GM12891 (cell line): Measurements from ENCODE around the gene NCS1.

Experiments
- DNase-seq: peaks from one replicate; pipeline ENCODE4 v3.0.0; 2011; ENCODE audit warnings: low spot score; ENCODE audit not compliant: insufficient read length
- FAIRE-seq: peaks from 2 replicates; lab custom pipeline; 2011; peaks lifted over from hg19 to GRCh38; lab: Jason Lieb, UNC
- PAX5 ChIP-seq: IDR thresholded peaks from 2 replicates; pipeline ENCODE4 v1.6.1; 2011; ENCODE audit warnings: low read length, moderate library complexity, mild to moderate bottlenecking; ENCODE audit not compliant: insufficient read depth, severe bottlenecking
- POLR2A ChIP-seq: IDR thresholded peaks from 2 replicates; pipeline ENCODE4 v1.6.1; 2011; ENCODE audit warnings: low read depth, low read length, control low read depth
- POLR2AphosphoS5 ChIP-seq: IDR thresholded peaks from 2 replicates; pipeline ENCODE4 v1.6.1; 2011; ENCODE audit warnings: low read depth, low read length, control low read depth
- POU2F2 ChIP-seq: IDR thresholded peaks from 2 replicates; pipeline ENCODE4 v1.6.1; 2011; ENCODE audit warnings: low read depth, mild to moderate bottlenecking, control low read depth, low read length, moderate library complexity
- SPI1 ChIP-seq: IDR thresholded peaks from 2 replicates; pipeline ENCODE4 v1.6.1; 2011; ENCODE audit warnings: low read depth, low read length, control low read depth
- TAF1 ChIP-seq: IDR thresholded peaks from 2 replicates; pipeline ENCODE4 v1.6.1; 2011; ENCODE audit warnings: low read depth, low read length, control low read depth

Gene NCS1

DNA sequence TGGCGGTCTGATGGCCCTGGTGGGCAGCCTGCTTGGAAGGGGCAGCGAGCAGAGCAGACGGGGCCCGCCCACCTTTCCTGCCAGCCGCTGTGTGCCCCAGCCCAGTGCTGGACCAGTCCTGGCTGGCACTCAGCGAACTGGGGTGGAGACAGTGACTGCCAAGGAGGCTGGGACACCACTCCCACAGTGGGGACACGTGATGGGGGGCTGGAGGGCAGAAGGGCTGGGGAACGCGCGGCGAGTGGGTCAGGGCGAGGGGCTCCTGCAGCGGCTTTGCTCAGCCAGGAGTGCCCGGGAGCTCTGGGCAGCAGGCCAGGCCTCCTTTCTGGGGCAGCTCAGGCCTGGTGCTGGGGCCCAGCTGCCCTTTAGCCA lies 19.5 kb downstream of the NCS1 start:
- no peak for TF ChIP-seq POLR2AphosphoS5
- no peak for TF ChIP-seq SPI1
- FAIRE-seq = no peak
- no peak for DNase-seq

DNA sequence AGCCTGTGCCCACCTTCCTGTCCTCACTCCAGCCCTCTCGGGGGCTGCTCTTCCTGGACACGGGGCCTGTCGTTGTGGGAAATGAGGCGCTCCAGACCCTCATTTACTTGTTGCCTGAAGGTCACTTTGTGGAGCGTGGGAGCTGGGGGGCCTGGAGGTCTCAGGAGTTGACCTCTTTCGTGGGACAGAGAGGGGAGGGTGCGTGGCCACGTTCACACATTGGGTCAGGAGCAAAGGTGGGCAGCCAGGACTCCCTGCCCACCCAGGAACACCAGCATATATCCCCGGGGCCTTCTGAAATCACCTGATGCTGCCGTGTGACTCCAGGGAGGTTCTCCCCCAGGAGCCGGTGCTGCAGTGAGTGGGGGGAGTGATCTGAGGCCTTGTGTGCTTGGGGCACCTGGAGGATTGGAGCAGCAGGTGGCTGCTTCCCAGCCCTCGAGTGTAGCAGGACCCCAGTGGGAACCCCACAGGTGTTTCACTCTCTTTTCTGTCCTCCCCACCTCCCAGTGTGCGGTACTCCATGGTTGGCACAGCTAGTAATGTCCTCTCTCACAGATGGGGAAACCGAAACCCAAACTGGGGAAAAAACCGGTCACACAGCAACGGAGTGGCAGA lies 20.3 kb downstream of the NCS1 start:
- DNase-seq (no peak), FAIRE-seq (no peak)
- TF ChIP-seq POU2F2 (no peak), SPI1 (no peak), POLR2AphosphoS5 (no peak), POLR2A (no peak), PAX5 (no peak), TAF1 (no peak)

DNA sequence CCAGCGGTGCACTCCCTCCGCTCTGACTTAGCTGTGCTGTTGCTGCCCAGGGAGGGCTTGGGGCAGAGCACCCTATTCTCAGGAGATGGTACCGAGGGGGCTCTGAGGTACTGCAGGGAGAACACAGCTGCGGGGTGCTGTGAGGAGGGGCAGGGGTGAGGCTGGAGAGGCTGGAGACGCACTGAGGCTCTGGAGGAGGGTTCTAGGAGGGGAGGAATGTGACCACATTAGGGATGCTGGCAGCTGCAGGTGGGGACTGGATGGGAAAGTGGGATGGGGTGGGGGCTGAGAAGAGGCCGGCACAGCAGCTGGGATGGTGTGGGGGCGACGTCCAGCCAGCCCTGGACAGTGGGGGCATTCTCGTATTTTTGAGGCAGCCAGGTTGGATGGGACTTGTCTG lies 20.9 kb downstream of the NCS1 start:
- FAIRE-seq = no peak
- no peak for TF ChIP-seq POLR2A
- no peak for DNase-seq

DNA sequence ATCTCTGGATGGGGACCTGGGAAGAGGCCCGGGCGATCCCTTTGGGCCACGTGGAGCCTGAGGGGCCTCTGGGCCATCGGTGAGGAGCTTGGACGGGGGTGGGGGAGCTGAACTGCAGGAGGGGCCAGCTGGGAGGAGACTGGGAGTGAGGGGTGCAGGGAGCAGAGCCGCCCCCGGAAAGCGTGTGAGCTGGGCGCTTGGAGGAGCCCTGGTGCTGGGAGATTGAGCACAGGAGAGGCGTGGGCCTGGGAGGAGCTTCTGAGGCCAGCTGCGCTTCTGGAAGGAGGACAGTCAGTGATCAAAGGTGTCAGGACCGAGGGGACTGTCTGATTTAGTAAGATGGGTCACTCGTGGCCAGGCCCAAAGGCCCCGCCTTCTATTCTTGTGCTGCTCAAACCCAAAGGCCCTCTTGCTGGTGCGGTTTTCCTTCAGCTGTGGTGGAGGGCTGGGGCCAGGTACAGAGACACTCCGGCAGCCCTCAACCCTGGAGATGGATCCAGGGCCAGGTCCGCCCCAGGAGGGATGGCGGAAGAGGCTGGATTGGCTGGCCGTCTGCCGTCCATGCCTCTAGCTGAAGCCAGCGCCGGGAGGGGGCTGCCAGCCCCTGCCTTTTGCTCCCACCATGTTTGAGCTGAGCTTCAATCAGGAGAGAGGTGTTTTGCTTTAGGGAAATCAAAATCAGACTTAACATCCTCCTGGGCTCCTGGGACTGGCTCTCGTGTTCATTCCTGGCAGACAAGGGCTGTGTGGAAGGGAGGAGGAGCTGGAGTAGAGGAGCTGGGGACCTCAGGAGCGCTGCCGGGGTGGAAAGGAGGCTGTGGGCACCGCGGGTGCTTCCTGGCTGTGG lies 21.6 kb downstream of the NCS1 start:
- FAIRE-seq (no peak), DNase-seq (no peak)
- TF ChIP-seq POLR2AphosphoS5 = no peak
- TF ChIP-seq TAF1 = no peak
- TF ChIP-seq SPI1 = no peak
- no peak for TF ChIP-seq PAX5
- no peak for TF ChIP-seq POLR2A
- no peak for TF ChIP-seq POU2F2

DNA sequence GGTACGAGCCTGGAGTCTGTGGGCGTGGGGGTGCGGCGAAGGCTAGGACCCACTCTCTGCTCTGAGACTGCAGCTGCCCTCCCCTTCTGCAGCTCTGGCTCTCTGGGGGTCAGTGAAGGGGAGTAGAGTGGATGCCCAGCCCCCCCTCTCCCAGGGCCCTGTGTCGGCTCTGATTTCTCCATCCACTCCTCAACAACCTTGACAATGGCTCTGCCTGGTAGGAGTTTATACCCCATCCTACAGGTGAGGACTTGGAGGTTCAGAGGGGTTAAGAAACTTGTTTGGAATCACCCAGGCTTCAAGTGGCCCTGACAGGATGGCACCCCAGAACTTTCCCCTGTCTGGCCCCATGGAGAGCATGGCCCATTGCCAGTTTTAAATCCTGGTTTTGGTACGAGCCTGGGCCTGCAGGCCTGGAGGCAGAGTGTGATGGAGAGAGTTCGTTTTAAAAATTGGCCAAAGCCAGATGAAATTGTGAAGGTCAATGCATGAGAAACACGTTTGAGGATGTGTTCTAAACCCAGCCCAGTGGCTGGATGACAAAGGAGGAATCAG lies 22.3 kb downstream of the NCS1 start:
- no peak for TF ChIP-seq TAF1
- no peak for TF ChIP-seq POU2F2
- TF ChIP-seq PAX5 = no peak
- no peak for TF ChIP-seq POLR2AphosphoS5
- no peak for TF ChIP-seq POLR2A
- TF ChIP-seq SPI1 = no peak
- DNase-seq = no peak
- no peak for FAIRE-seq

DNA sequence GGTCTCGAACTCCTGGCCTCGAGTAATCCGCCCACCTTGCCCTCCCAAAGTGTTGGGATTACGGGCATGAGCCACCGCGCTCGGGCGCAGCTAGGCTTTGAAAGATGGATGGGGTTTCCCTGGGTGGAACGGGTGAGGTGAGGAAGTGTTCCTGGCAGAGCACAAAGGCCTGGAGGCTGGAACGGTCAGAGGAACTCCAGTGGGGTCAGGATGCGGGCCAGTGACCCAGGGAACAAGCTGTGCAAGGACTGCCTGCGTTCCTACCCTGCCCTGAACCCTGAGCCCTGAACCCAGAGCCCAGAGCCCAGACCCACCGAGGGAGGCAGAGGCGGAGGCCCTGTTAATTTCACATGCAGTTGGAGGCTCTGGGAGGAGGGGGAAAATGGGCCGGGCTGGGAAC lies 23.4 kb downstream of the NCS1 start:
- FAIRE-seq (no peak), DNase-seq (no peak)
- TF ChIP-seq PAX5 = no peak
- no peak for TF ChIP-seq TAF1
- TF ChIP-seq POLR2A = no peak
- no peak for TF ChIP-seq SPI1
- TF ChIP-seq POLR2AphosphoS5 = no peak
- no peak for TF ChIP-seq POU2F2

DNA sequence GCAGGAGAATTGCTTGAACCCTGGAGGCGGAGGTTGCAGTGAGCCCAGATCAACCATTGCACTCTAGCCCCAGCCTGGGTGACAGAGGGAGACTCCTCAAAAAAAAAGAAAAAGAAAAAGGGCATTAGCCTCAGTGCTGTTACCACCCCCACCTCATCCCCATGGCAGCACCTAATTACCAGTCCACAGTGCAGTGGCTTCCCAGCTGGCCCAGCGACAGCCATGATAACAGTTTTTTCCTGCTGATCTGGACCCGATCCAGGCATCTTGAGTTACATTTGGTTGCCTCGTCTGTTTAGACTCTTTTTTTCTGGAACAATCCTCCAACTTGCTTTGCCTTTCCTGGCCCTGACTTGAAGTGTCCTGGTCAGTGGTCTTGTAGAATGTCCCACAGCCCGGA lies 24.4 kb downstream of the NCS1 start:
- FAIRE-seq = no peak
- no peak for TF ChIP-seq POLR2AphosphoS5
- TF ChIP-seq POLR2A = no peak
- no peak for TF ChIP-seq SPI1
- no peak for TF ChIP-seq PAX5
- TF ChIP-seq TAF1 = no peak
- TF ChIP-seq POU2F2 = no peak
- no peak for DNase-seq

DNA sequence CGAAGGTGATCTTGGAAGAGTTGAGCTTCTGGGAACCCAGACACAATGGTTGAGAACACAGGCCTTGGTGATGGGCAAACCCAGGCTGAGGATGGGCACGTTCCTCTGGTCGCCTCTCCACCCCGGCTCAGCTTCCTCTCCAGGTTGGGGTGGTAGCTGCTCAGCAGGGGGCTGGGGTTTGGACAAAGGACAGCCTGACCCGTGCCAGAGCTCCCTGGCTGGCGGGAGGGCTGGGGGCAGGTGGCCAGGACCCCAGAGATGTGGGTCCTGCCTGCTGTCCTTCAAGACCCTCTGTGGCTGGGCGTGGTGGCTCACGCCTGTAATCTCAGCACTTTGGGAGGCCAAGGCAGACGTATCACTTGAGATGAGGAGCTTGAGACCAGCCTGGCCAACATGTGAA lies 25.2 kb downstream of the NCS1 start:
- no peak for FAIRE-seq
- TF ChIP-seq POLR2A = no peak
- no peak for TF ChIP-seq TAF1
- no peak for DNase-seq

DNA sequence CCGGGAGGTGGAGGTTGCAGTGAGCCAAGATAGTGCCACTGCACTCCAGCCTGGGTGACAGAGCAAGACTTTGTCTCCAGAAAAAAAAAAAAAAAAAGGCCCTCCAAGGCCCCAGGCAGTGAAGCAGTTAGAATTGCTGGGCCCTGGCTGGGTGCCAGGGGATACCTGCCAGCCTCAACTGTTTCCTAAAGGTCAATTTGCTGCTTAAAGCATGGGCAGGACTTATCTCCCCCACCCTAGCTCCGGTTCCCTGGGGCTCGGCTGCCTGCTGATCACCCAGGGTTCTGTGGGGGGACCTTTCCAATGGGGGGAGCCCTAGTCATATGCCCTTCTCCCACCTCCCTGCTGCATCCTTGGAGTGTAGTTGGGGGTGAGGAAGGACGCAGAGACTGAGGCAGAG lies 25.7 kb downstream of the NCS1 start:
- TF ChIP-seq POLR2AphosphoS5 (no peak), POLR2A (no peak)
- FAIRE-seq (no peak), DNase-seq (no peak)

DNA sequence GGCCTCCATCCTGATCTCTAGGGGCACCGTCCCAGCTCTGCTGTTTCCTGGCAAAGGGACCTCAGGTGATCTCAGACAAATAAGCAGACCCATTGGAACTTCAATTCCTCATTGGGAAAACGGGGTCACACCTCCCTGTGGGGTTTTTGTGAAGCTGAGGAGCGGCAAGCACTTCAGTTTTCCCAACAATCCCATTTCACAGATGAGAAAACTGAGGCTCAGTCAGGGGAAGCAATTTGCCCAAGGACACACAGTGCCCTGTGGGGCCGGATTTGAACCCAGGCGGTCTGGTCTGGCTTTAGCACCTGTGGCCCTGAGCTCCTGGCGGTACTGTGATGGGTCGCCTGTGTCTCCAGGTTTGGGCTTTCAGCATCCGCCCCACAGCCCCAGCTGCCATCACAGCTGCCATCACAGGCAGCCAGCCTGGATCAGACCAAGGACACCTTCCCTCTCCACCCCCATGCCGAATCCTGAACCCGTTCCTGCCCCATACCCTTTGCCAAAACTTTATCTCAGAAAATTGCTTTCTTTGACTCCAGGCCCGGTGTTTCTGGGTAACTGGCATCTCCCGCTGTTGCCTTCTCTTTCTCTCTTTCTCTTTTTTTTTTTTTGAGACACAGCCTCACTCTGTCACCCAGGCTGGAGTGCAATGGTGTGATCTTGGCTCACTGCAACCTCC lies 26.4 kb downstream of the NCS1 start:
- no peak for TF ChIP-seq SPI1
- no peak for DNase-seq
- no peak for FAIRE-seq

DNA sequence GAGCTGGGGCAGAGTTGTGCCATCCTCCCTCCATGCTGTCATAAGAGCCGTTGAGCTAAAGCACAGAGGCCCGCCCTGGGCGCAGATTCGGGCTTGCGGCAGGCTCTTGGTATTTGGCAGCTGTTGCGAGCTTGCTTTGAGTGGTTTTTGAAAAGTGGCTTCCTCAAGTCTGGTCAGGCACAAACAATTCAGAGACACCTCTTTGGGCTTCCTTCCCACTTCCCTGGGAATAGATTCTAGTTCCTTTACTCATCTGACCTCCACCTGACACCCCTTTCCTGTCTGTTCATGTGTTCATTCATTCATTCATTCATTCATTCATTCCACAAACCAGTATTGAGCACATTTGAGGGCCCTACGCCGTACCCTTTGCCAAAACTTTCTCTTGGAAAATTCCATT lies 27.4 kb downstream of the NCS1 start:
- FAIRE-seq = no peak
- DNase-seq = no peak
- TF ChIP-seq POLR2AphosphoS5 (no peak), POU2F2 (no peak), PAX5 (no peak), TAF1 (no peak), POLR2A (no peak), SPI1 (no peak)
